Measurements from ENCODE around the gene NDUFB3. TPM values are rescaled to one million over a fixed set of nuclear protein-coding genes. Genes with fewer than 3 reads are reported as not detected.

Gene NDUFB3
- total and polyA plus RNA-seq, 2 donors (not counting 3 experiments of a cell fraction or from before 2014, with no cell fraction given) = 65.6 to 96.7 TPM

DNA sequence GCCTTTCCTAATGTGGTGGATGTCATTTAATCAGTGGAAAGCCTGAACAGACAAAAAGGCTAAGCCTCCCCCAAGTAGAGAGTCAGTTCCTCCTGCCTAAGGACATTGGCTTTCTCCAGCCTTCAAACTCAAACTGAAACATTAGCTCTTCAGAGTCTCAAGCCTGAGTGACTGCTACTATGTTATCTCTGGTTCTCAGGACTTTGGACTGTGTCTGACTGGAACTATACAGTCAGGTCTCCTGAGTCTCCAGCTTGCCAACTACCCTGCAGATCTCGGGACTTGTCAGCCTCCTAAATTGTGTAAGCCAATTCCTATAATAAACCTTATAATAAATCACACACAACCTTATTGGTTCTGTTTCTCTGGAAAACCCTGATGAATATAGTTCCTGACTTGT, 12.9 kb upstream of the NDUFB3 start:
- BruUV-seq (replicated peaks) = no TSS peak
- Histone ChIP-seq H3K9me1 (replicated peaks; ENCODE audit: control insufficient read depth, extremely low read depth, insufficient read depth, low read length) (no peaks in the 10 kb centered on the region), H3K27ac (ENCODE audit: insufficient read depth, low read depth, low read length) (no peak overlapping the region), H4K20me1 (replicated peaks; ENCODE audit: control insufficient read depth, extremely low read depth, insufficient read depth, low read length) (no peaks in the 10 kb centered on the region), H3K27me3 (ENCODE audit: control insufficient read depth in 2 of 2, insufficient read depth in 2 of 2, low read length in 2 of 2) (no peaks in the 10 kb centered on the region), H3K4me3 (replicated peaks in 1 of 3; ENCODE audit: insufficient read depth in 1 of 3, low read depth in 1 of 3, low read length in 3 of 3) (no peak overlapping the region), H2AFZ (ENCODE audit: low read depth, low read length) (no peak overlapping the region), H3K4me2 (ENCODE audit: insufficient read depth, low read length) (no peak overlapping the region), H3K79me2 (ENCODE audit: control insufficient read depth, insufficient read depth, low read length) (peaks cover 66% of the 10 kb centered on the region), H3K9me3 (replicated peaks; ENCODE audit: control insufficient read depth, insufficient read depth, low read length) (no peaks in the 10 kb centered on the region), H3K9ac (replicated peaks; ENCODE audit: extremely low read depth, insufficient read depth, low read length) (no peak overlapping the region), H3K4me1 (ENCODE audit: control insufficient read depth, extremely low read depth, insufficient read depth, low read length) (no peaks in the 10 kb centered on the region), H3K36me3 (ENCODE audit: control insufficient read depth in 2 of 2, extremely low read depth in 1 of 2, insufficient read depth in 2 of 2, low read length in 2 of 2) (no peaks in the 10 kb centered on the region)
- intact Hi-C loops (cut with micrococcal nuclease) (no loop called here), dilution Hi-C loops (cut with MboI; ENCODE audit: extremely low pct_ligation_motif_present, low sequenced_read_pairs) (no loop called here)
- FAIRE-seq (no peak), DNase-seq (ENCODE audit: low read depth, low spot score) (no peak)
- ChIA-PET POLR2A (no interaction called here), CTCF (interaction anchor here (1.1 to 1.4 kb wide), 2 partner anchors 10 to 99 kb away, joined by 3 to 4 read pairs; no protein-coding TSS in a partner anchor)
- no peak for TF ChIP-seq POLR2A (IDR thresholded peaks at IDR 0.05; ENCODE audit: low read depth, low read length)
- no peak for TF ChIP-seq JUN (IDR thresholded peaks at IDR 0.05; ENCODE audit: borderline replicate concordance, insufficient read depth, insufficient read length, low read depth)
- TF ChIP-seq, protein P1, sequence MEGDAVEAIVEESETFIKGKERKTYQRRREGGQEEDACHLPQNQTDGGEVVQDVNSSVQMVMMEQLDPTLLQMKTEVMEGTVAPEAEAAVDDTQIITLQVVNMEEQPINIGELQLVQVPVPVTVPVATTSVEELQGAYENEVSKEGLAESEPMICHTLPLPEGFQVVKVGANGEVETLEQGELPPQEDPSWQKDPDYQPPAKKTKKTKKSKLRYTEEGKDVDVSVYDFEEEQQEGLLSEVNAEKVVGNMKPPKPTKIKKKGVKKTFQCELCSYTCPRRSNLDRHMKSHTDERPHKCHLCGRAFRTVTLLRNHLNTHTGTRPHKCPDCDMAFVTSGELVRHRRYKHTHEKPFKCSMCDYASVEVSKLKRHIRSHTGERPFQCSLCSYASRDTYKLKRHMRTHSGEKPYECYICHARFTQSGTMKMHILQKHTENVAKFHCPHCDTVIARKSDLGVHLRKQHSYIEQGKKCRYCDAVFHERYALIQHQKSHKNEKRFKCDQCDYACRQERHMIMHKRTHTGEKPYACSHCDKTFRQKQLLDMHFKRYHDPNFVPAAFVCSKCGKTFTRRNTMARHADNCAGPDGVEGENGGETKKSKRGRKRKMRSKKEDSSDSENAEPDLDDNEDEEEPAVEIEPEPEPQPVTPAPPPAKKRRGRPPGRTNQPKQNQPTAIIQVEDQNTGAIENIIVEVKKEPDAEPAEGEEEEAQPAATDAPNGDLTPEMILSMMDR (IDR thresholded peaks at IDR 0.05; ENCODE audit: extremely low read depth in 1 of 2, insufficient read depth in 1 of 2, low read depth in 1 of 2, low read length in 2 of 2) = no peak
- no peak for TF ChIP-seq FOS (IDR thresholded peaks at IDR 0.05; ENCODE audit: borderline replicate concordance, insufficient read depth, low read length)
- no peak for TF ChIP-seq MYC (IDR thresholded peaks at IDR 0.05; ENCODE audit: low read depth, low read length)
- TF ChIP-seq, protein P2, sequence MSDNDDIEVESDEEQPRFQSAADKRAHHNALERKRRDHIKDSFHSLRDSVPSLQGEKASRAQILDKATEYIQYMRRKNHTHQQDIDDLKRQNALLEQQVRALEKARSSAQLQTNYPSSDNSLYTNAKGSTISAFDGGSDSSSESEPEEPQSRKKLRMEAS (IDR thresholded peaks at IDR 0.05; ENCODE audit: insufficient read depth, insufficient read length) = no peak
- no peak for TF ChIP-seq EZH2 (IDR thresholded peaks at IDR 0.05; ENCODE audit: borderline replicate concordance, low read depth, low read length, severe bottlenecking)
- no peak for TF ChIP-seq POLR2AphosphoS5 (IDR thresholded peaks at IDR 0.05; ENCODE audit: insufficient read depth, low read depth, low read length)
- no peak for TF ChIP-seq GATA2 (IDR thresholded peaks at IDR 0.05; ENCODE audit: insufficient read depth, insufficient read length, low read depth, low read length)
